Choroid plexus epithelial cell (primary cell): ENCODE results near the gene TRAM2.

ENCODE experiments used
- DNase-seq: peaks from one replicate; pipeline ENCODE4 v3.0.0-alpha.2; 2010; ENCODE audit warnings: low read depth
- H3K4me3 ChIP-seq: 2 replicates; pipeline ENCODE4 v1.5.1; 2011; ENCODE audit warnings: low read depth, mild to moderate bottlenecking, control low read depth, low read length, moderate library complexity
- TF ChIP-seq, protein P1 (sequence below): conservative IDR thresholded peaks from 2 replicates; pipeline ENCODE4 v1.5.1; 2011; ENCODE audit warnings: low read depth, mild to moderate bottlenecking, control low read depth, inconsistent platforms, low read length, moderate library complexity

TRAM2 gene

DNA sequence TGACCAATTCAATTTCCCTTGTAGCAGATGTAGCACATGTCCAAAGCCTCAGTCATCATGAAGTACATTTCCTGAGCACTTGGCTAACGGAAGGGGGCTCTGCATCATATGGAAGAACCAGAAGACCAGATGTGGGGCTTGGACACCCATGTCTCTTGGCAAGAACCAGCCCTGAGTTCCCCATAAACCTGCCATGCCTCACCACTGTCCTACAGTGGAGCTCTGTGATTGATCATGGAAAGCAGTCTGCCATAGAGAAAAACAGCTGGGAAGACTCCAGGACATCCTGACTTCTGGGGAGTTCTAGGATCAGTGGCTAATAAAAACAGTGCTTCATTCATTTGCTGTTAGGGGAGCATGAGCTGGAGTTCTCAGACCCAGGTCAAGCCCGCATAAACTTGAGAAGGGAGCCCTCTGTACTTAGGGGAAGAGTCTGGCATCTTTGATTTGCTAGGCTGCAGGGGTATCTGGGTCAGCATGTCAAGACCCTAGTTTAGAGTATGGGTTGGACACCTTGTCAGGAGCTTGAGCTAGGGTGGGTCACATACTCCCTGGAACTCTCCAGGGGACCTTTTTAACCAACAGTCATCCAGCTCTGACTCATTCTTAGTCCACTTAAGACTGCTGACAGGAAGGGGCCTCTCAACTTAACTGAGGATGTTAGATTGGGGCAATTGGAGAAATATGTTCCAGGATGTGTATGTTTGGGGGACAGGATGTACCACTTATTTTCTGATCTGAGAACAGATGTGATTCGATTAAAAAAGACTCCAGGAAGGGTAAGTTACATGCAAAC is 26.3 kb upstream of the TRAM2 start:
- TF ChIP-seq, protein P1, sequence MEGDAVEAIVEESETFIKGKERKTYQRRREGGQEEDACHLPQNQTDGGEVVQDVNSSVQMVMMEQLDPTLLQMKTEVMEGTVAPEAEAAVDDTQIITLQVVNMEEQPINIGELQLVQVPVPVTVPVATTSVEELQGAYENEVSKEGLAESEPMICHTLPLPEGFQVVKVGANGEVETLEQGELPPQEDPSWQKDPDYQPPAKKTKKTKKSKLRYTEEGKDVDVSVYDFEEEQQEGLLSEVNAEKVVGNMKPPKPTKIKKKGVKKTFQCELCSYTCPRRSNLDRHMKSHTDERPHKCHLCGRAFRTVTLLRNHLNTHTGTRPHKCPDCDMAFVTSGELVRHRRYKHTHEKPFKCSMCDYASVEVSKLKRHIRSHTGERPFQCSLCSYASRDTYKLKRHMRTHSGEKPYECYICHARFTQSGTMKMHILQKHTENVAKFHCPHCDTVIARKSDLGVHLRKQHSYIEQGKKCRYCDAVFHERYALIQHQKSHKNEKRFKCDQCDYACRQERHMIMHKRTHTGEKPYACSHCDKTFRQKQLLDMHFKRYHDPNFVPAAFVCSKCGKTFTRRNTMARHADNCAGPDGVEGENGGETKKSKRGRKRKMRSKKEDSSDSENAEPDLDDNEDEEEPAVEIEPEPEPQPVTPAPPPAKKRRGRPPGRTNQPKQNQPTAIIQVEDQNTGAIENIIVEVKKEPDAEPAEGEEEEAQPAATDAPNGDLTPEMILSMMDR: no peak
- no peak overlapping the region for H3K4me3 ChIP-seq
- peak; percentile 84 for DNase-seq

DNA sequence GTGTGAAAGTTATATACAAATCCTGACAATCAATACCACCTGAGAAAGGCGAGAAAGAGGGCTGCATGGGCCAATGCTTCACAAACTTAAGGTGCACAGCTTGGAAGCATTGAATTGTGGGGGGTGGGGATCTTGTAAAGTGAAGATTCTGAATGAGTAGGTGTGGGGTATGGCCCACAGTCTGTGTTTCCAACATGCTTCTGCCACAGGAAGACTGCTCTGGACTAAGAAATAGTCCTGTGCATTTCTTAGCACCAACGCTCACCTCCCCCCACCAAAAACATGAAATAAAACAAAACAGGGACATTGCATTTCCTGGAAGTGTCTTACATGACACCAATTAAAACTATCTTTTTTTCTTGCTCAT is 21.9 kb upstream of the TRAM2 start:
- TF ChIP-seq, protein P1: no peak
- no peak overlapping the region for H3K4me3 ChIP-seq
- no peak for DNase-seq

DNA sequence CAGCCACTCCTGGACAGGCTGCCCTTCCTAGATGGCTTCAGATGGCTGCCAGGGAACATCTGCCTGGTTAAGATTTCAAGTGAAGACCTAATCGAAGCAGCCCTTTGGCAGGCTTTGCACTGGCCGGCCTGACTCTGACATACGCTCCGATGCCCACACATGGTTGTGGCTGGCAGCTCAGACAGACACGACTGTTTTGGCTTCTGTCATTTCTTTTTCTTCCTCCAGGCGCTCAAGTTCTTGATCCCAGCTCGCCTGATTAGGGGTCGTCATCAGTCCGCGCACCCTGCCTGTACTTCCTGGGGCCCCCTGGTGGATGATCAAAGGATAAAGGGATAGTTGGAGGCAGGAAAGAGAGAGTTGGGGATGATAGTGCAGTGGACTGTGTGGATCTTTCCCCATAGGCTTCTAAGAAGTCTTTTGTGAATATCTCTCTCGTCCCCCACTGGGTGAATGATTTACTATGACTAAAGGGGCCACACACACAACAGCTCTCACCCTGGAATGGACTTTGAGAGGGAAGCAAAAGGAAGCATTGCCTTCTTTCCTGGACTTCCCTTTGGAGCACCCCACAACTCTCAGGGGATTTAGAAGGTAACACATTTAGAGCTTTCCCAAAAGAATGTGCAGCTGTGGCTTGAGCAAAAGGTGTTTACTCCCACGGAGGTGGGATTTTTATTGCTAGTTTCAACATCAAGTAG is 21.4 kb upstream of the TRAM2 start:
- DNase-seq: peak; percentile 80
- no peak overlapping the region for H3K4me3 ChIP-seq
- TF ChIP-seq, protein P1: peak; percentile 83

DNA sequence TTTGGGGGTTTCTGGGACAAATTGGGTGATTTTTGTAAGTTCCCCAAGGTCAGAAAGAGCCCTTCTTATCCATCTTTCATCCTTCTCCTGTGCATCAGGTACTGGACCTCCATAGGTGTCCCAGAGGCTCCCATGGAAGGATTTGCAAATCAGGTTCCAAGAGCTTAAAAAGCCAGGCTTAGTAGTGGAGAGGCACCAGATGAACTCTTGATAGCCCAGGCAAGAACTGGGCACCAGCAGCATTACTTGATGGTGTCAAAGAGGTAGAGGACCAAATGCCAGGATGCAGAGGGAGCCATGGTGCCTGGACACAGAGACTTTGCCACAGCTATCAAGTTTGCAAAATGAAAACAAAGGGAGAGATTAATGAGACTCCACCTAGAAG is 20.9 kb upstream of the TRAM2 start:
- DNase-seq: no peak
- H3K4me3 ChIP-seq: no peak overlapping the region
- TF ChIP-seq, protein P1: no peak

DNA sequence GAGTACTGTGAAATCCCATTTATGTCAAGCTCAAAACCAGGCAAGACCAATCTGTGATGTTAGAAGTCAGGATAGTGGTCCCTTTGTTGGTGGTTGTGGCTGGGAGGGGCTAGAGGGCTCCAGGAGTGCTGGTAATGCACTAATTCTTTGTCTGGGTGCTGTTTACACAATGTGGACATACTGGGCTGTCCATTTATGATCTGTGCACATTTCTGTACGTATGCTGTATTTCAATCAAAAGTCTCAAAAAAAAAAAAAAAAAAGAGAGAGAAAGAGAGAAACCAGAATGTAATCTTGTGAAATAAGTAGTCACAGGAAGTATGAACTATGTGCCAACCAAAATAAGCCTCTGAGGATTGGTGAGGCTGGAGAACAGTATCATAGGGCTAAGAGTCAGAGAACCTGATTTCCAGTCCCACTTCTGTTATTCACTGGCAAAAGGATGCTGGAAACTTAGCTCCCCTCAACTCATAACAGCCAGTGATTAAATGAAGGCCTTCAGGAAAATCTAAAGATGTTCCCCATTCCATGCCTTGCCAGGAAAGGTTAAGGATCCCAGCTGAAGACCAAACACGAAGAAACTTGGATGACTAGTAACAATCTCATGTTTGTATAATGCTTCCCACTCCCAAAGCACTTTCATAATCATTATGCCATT is 19.6 kb upstream of the TRAM2 start:
- no peak overlapping the region for H3K4me3 ChIP-seq
- peak; percentile 89 for DNase-seq
- TF ChIP-seq, protein P1: no peak

DNA sequence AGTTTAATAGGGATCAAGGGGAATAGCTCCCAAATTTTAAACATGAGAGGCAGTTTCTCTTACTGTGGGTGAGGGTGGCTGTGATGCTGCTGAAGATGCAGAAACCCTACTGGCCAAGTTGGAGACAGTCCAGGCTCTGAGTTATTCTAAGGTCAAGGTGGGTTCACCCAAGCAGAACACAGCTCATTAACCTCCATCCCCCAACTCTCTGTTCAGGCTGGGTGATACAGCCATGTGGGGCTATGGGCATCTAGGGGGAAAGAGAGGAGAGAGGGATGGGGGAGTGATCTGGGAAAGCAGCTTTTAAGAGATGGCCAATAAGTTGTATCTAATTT is 18.9 kb upstream of the TRAM2 start:
- TF ChIP-seq, protein P1: peak; percentile 18
- H3K4me3 ChIP-seq: peak overlapping the region; percentile 12
- no peak for DNase-seq
